GM12878 (cell line): ENCODE results near the gene SLC1A5. TPM values are rescaled to one million over a fixed set of nuclear protein-coding genes. Genes with fewer than 3 reads are reported as not detected.

Source experiments
- BACH1 ChIP-seq: fragments of 450-650 bp; IDR thresholded peaks from 2 replicates; pipeline ENCODE4 v1.6.1; 2017; ENCODE audit warnings: mild to moderate bottlenecking, borderline replicate concordance
- DPF2 ChIP-seq: fragments of 450-650 bp; IDR thresholded peaks from 2 replicates; pipeline ENCODE4 v1.6.1; 2017; ENCODE audit warnings: mild to moderate bottlenecking
- EED ChIP-seq: sonication (generic); IDR thresholded peaks from 2 replicates; pipeline ENCODE4 v1.6.1; 2016; ENCODE audit warnings: antibody characterized with exemption, low read depth
- ETV6 ChIP-seq, 2 experiments: fragments of 450-650 bp in 1 of 2; IDR thresholded peaks in 1 of 2; conservative IDR thresholded peaks in 1 of 2; 2 replicates each; pipeline ENCODE4 v1.6.1; 2014; ENCODE audit warnings: antibody characterized with exemption in 1 of 2, borderline replicate concordance in 1 of 2, low read depth in 1 of 2, mild to moderate bottlenecking in 1 of 2, moderate library complexity in 1 of 2
- IKZF2 ChIP-seq, 2 experiments: fragments of 450-650 bp; IDR thresholded peaks; 2 replicates each; pipeline ENCODE4 v1.6.1; 2017; ENCODE audit warnings: mild to moderate bottlenecking in 2 of 2, moderate library complexity in 2 of 2
- KDM1A ChIP-seq: fragments of 200-600 bp; sonication (generic); IDR thresholded peaks from 2 replicates; pipeline ENCODE4 v1.6.1; 2016; ENCODE audit warnings: borderline replicate concordance
- LARP7 ChIP-seq: fragments of 450-650 bp; IDR thresholded peaks from 2 replicates; pipeline ENCODE4 v1.6.1; 2017; ENCODE audit warnings: mild to moderate bottlenecking
- MXI1 ChIP-seq: fragments of 150-350 bp; IDR thresholded peaks from 2 replicates; pipeline ENCODE4 v1.6.1; 2011; ENCODE audit warnings: low read depth, mild to moderate bottlenecking, inconsistent platforms, low read length, improper control_type of control experiment
- NBN ChIP-seq: fragments of 450-650 bp; IDR thresholded peaks from 2 replicates; pipeline ENCODE4 v1.6.1; 2016
- POLR2A ChIP-seq: IDR thresholded peaks from 2 replicates; pipeline ENCODE4 v1.6.1; 2011; ENCODE audit warnings: low read depth, mild to moderate bottlenecking, low read length
- POLR2AphosphoS5 ChIP-seq: IDR thresholded peaks from 2 replicates; pipeline ENCODE4 v1.6.1; 2011; ENCODE audit warnings: mild to moderate bottlenecking, low read length, inconsistent platforms
- POU2F2 ChIP-seq: IDR thresholded peaks from 3 replicates; pipeline ENCODE4 v1.6.1; 2011; ENCODE audit warnings: low read depth, mild to moderate bottlenecking, low read length, borderline replicate concordance
- RUNX3 ChIP-seq: IDR thresholded peaks from 2 replicates; pipeline ENCODE4 v1.6.1; 2012; ENCODE audit warnings: low read length, inconsistent platforms
- SMAD5 ChIP-seq: IDR thresholded peaks from 2 replicates; pipeline ENCODE4 v1.6.1; 2016; ENCODE audit warnings: antibody characterized with exemption, low read depth
- SMARCA5 ChIP-seq: fragments of 450-650 bp; IDR thresholded peaks from 2 replicates; pipeline ENCODE4 v1.6.1; 2017; ENCODE audit warnings: mild to moderate bottlenecking
- SMC3 ChIP-seq: IDR thresholded peaks from 2 replicates; pipeline ENCODE4 v1.6.1; 2011; ENCODE audit warnings: low read length, improper control_type of control experiment, borderline replicate concordance
- SP1 ChIP-seq: IDR thresholded peaks from one replicate; pipeline ENCODE4 v1.6.1; 2011; ENCODE audit warnings: low read depth, low read length
- SPI1 ChIP-seq: IDR thresholded peaks from 2 replicates; pipeline ENCODE4 v1.6.1; 2011; ENCODE audit warnings: low read depth, mild to moderate bottlenecking, low read length, moderate library complexity, borderline replicate concordance; ENCODE audit not compliant: insufficient read depth
- ZBTB40 ChIP-seq: fragments of 450-650 bp; IDR thresholded peaks from 2 replicates; pipeline ENCODE4 v1.6.1; 2016; ENCODE audit warnings: mild to moderate bottlenecking, moderate library complexity, borderline replicate concordance
- polyA plus RNA-seq, 11 experiments: library from polyadenylated mRNA; depleted of rRNA in 4 of 11; unstranded in 6 of 11; stranded (reverse) in 5 of 11; fragments of >200 nt; fragmentation: Nextera tagmentation in 4 of 11; fragmentation: Illumina TruSeq in 1 of 11; extraction: Ambion mirVana in 4 of 11; extraction: Trizol in 1 of 11; gene quantifications; 1 replicate in 1 of 11; 2 replicates in 10 of 11; pipeline versions ENCODE4 v1.2.1 to v1.2.3, GENCODE V29; 2011 to 2016; ENCODE audit warnings: inconsistent platforms in 2 of 11, missing spikeins in 2 of 11, low read depth in 1 of 11
- total RNA-seq, 4 experiments: library from RNA; depleted of rRNA in 3 of 4; stranded (reverse); fragments of >200 nt in 3 of 4; fragmentation: Illumina TruSeq in 1 of 4; extraction: Trizol in 1 of 4; gene quantifications; 2 replicates each; pipeline versions ENCODE4 v1.2.1 to v1.2.3, GENCODE V29; 2013 to 2021
- TF ChIP-seq, protein P1 (sequence below): fragments of 150-350 bp; IDR thresholded peaks from 2 replicates; pipeline ENCODE4 v1.6.1; 2016; ENCODE audit warnings: low read depth, low read length

SLC1A5 gene
- total and polyA plus RNA-seq, 10 of the 15 experiments (the other 5 are each of a cell fraction or from before 2014, with no cell fraction given), result 9.1 to 129 (median 60.9) TPM

DNA sequence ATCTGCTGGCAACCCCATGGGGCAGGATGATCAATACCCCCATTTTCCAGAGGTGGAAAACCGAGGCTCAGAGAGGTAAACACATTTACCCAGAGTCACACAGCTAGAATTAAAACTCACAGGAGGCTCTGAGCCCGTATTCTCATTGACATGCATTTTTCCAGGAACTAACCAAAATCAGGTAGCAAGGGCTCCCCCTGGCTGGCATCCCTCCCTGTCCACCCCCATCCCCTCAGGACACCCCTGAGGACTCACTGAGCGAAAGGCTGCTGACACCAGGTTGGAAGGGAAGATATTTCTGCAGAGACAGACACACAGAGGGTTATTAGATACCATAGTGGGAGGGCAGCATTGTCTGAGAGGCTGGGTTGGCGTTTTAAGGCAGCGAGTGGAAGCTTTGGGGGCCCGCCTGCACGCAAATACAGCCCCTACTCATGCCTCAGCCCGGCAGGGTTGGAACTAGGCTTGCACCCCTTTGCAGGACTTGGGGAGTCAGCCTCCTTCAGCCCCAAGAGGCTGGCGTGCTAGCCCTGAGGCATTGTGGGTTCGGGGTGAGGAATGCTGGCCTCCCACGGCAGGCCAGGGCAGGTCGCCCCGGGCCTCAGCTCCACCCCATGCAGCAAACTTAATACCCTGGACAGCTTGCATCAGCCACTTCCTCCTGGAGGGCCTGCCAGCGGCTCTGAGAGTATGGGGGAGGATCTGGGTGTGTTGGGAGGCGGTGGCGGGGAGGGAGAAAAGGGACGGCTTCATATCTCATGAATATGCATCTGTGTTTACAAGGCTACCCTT is 3.9 kb downstream of the SLC1A5 start (continued):
- TF ChIP-seq BACH1 (peak; percentile 47; the same call in 1 of the 2 replicates), SP1 (no peak), ZBTB40 (no peak), SPI1 (peak; percentile 71; the same call in 1 of the 2 replicates), POLR2A (peak; percentile 84), LARP7 (peak; percentile 35; the same call in 1 of the 2 replicates), IKZF2 (IDR thresholded peaks at IDR 0.05) (peak in 1 of 2 experiments; percentile 19; a peak in 1 of 4 replicates), DPF2 (0 out of 2 replicates have a peak, but pooled peaks have one; percentile 28), ETV6 (conservative IDR thresholded peaks at IDR 0.05 in 1 of 2, IDR thresholded peaks at IDR 0.05 in 1 of 2; ENCODE audit: borderline replicate concordance in 1 of 2, low read depth in 1 of 2) (peak in 1 of 2 experiments; percentile 61; a peak in 2 of 4 replicates), SMC3 (peak; percentile 12; the same call in 1 of the 2 replicates), NBN (0 out of 2 replicates have a peak, but pooled peaks have one; percentile 29), KDM1A (no peak), SMARCA5 (no peak), POLR2AphosphoS5 (peak; percentile 20; the same call in 1 of the 2 replicates), EED (0 out of 2 replicates have a peak, but pooled peaks have one; percentile 25), POU2F2 (peak; percentile 97), RUNX3 (peak; percentile 37), MXI1 (0 out of 2 replicates have a peak, but pooled peaks have one; percentile 45), SMAD5 (no peak)
- TF ChIP-seq, protein P1, sequence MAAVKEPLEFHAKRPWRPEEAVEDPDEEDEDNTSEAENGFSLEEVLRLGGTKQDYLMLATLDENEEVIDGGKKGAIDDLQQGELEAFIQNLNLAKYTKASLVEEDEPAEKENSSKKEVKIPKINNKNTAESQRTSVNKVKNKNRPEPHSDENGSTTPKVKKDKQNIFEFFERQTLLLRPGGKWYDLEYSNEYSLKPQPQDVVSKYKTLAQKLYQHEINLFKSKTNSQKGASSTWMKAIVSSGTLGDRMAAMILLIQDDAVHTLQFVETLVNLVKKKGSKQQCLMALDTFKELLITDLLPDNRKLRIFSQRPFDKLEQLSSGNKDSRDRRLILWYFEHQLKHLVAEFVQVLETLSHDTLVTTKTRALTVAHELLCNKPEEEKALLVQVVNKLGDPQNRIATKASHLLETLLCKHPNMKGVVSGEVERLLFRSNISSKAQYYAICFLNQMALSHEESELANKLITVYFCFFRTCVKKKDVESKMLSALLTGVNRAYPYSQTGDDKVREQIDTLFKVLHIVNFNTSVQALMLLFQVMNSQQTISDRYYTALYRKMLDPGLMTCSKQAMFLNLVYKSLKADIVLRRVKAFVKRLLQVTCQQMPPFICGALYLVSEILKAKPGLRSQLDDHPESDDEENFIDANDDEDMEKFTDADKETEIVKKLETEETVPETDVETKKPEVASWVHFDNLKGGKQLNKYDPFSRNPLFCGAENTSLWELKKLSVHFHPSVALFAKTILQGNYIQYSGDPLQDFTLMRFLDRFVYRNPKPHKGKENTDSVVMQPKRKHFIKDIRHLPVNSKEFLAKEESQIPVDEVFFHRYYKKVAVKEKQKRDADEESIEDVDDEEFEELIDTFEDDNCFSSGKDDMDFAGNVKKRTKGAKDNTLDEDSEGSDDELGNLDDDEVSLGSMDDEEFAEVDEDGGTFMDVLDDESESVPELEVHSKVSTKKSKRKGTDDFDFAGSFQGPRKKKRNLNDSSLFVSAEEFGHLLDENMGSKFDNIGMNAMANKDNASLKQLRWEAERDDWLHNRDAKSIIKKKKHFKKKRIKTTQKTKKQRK, result no peak
- TF ChIP-seq, all 136 proteins: peak for 22
